ENCODE measurements around the gene SND1. TPM values are rescaled to one million over a fixed set of nuclear protein-coding genes. Genes with fewer than 3 reads are reported as not detected.

Gene SND1
- total RNA-seq, 2 donors from 2014 or later: 146 to 155 TPM

GRCh38 chr7:127760436-127761031 is 108.5 kb downstream of the SND1 start:
- no peaks in the 10 kb centered on the region for H3K36me3 ChIP-seq (replicated peaks in 1 of 2; ENCODE audit: insufficient read depth in 1 of 2, low read depth in 2 of 2)
- peaks cover 34% of the 10 kb centered on the region for H3K4me1 ChIP-seq
- DNase-seq (no peak), ATAC-seq (no peak)
- TF ChIP-seq CTCF (IDR thresholded peaks at IDR 0.05) (no peak), POLR2A (IDR thresholded peaks at IDR 0.05) (no peak)
- H3K9me3 ChIP-seq: no peaks in the 10 kb centered on the region
- intact Hi-C loops (cut with DNase I): no loop called here
- 70 to 72% methylated on average over 4 of the region's 4 CpGs for WGBS, 2 donors
- H3K4me3 ChIP-seq: no peak overlapping the region
- H3K27me3 ChIP-seq: no peaks in the 10 kb centered on the region
- H3K27ac ChIP-seq: no peak overlapping the region

GRCh38 chr7:127761196-127761595 is 109.2 kb downstream of the SND1 start:
- WGBS, 2 donors: 83 to 90% methylated on average over 2 of the region's 2 CpGs
- TF ChIP-seq CTCF (IDR thresholded peaks at IDR 0.05) (no peak), POLR2A (IDR thresholded peaks at IDR 0.05) (no peak)
- Histone ChIP-seq H3K4me1 (peaks cover 28% of the 10 kb centered on the region), H3K36me3 (replicated peaks in 1 of 2; ENCODE audit: insufficient read depth in 1 of 2, low read depth in 2 of 2) (no peaks in the 10 kb centered on the region), H3K27me3 (no peaks in the 10 kb centered on the region), H3K27ac (no peak overlapping the region), H3K4me3 (no peak overlapping the region), H3K9me3 (no peaks in the 10 kb centered on the region)
- intact Hi-C loops (cut with DNase I): no loop called here
- no peak for DNase-seq
- ATAC-seq: no peak

- WGBS, 2 donors: 70 to 91% methylated on average over 6 of the region's 6 CpGs
- intact Hi-C loops (cut with DNase I): no loop called here
Measured at GRCh38 chr7:127764681-127765080, 112.7 kb downstream of the SND1 start.

GRCh38 chr7:127765150-127765549 is 113.2 kb downstream of the SND1 start:
- no peak overlapping the region for H3K4me3 ChIP-seq
- H3K4me1 ChIP-seq: peaks cover 18% of the 10 kb centered on the region
- intact Hi-C loops (cut with DNase I): no loop called here
- H3K36me3 ChIP-seq (replicated peaks in 1 of 2; ENCODE audit: insufficient read depth in 1 of 2, low read depth in 2 of 2): no peaks in the 10 kb centered on the region
- ATAC-seq: no peak
- no peaks in the 10 kb centered on the region for H3K27me3 ChIP-seq
- no peak for DNase-seq
- 87 to 97% methylated on average over 3 of the region's 3 CpGs for WGBS, 2 donors
- TF ChIP-seq POLR2A (IDR thresholded peaks at IDR 0.05): no peak
- no peak for TF ChIP-seq CTCF (IDR thresholded peaks at IDR 0.05)
- no peak overlapping the region for H3K27ac ChIP-seq
- H3K9me3 ChIP-seq: no peaks in the 10 kb centered on the region

More at GRCh38 chr7:127764681-127765080, 112.7 kb downstream of the SND1 start:
- TF ChIP-seq POLR2A (IDR thresholded peaks at IDR 0.05) (no peak), CTCF (IDR thresholded peaks at IDR 0.05) (no peak)
- no peak overlapping the region for H3K4me3 ChIP-seq
- no peak for ATAC-seq
- peaks cover 18% of the 10 kb centered on the region for H3K4me1 ChIP-seq
- H3K36me3 ChIP-seq (replicated peaks in 1 of 2; ENCODE audit: insufficient read depth in 1 of 2, low read depth in 2 of 2): no peaks in the 10 kb centered on the region
- no peaks in the 10 kb centered on the region for H3K27me3 ChIP-seq
- DNase-seq: no peak
- no peaks in the 10 kb centered on the region for H3K9me3 ChIP-seq
- no peak overlapping the region for H3K27ac ChIP-seq

GRCh38 chr7:127766831-127767459 is 115.0 kb downstream of the SND1 start:
- no peaks in the 10 kb centered on the region for H3K36me3 ChIP-seq (replicated peaks in 1 of 2; ENCODE audit: insufficient read depth in 1 of 2, low read depth in 2 of 2)
- no peak for ATAC-seq
- intact Hi-C loops (cut with DNase I): no loop called here
- no peaks in the 10 kb centered on the region for H3K9me3 ChIP-seq
- no peak overlapping the region for H3K27ac ChIP-seq
- H3K4me1 ChIP-seq: peaks cover 19% of the 10 kb centered on the region
- no peaks in the 10 kb centered on the region for H3K27me3 ChIP-seq
- whole genome bisulfite sequencing, 2 donors: 67 to 76% methylated on average over 4 of the region's 4 CpGs
- H3K4me3 ChIP-seq: no peak overlapping the region
- TF ChIP-seq CTCF (IDR thresholded peaks at IDR 0.05) (no peak), POLR2A (IDR thresholded peaks at IDR 0.05) (no peak)
- DNase-seq: no peak

Measured in body of pancreas (tissue), 4 donors.